Rectal smooth muscle tissue (tissue), 1 donor: ENCODE results near the gene NSUN4.

Source experiments
- H3K27ac ChIP-seq: one replicate; pipeline ENCODE4 v1.7.0; 2013; ENCODE audit warnings: low read depth, low read length, inconsistent platforms
- H3K27me3 ChIP-seq: one replicate; pipeline ENCODE4 v1.7.0; 2013; ENCODE audit warnings: low read length; ENCODE audit not compliant: control insufficient read depth, insufficient read depth
- H3K36me3 ChIP-seq: one replicate; pipeline ENCODE4 v1.7.0; 2013; ENCODE audit warnings: low read length; ENCODE audit not compliant: control insufficient read depth, insufficient read depth
- H3K4me1 ChIP-seq: one replicate; pipeline ENCODE4 v1.7.0; 2013; ENCODE audit warnings: low read length; ENCODE audit not compliant: control insufficient read depth, insufficient read depth
- H3K4me3 ChIP-seq: one replicate; pipeline ENCODE4 v1.7.0; 2013; ENCODE audit warnings: low read length
- H3K9ac ChIP-seq: one replicate; pipeline ENCODE4 v1.7.0; 2013; ENCODE audit warnings: low read length

NSUN4 gene

GRCh38 chr1:46393510-46393909, 52.9 kb downstream of the NSUN4 start:
- no peak overlapping the region for H3K27ac ChIP-seq

GRCh38 chr1:46394108-46394871, 53.7 kb downstream of the NSUN4 start, which contains the start of gene FAAH:
TSS of gene FAAH (plus strand) at chr1:46394317. CDS start at chr1:46394349, 32 bp downstream.
- peak within 1 kb of the TSS; percentile 3 for H3K9ac ChIP-seq
- H3K4me3 ChIP-seq, result peak within 1 kb of the TSS; percentile 67
- no peak within 1 kb of the TSS for H3K27ac ChIP-seq
- H3K4me1 ChIP-seq, result no peaks in the 10 kb centered on the region
- H3K27me3 ChIP-seq, result no peaks in the 10 kb centered on the region
- no peaks in the 10 kb centered on the region for H3K36me3 ChIP-seq

More at GRCh38 chr1:46393510-46393909, 52.9 kb downstream of the NSUN4 start:
- Histone ChIP-seq H3K4me1 (no peaks in the 10 kb centered on the region), H3K9ac (no peak overlapping the region), H3K4me3 (no peak overlapping the region), H3K27me3 (no peaks in the 10 kb centered on the region), H3K36me3 (no peaks in the 10 kb centered on the region)

- no peak overlapping the region for H3K27ac ChIP-seq
- H3K4me3 ChIP-seq, result peak overlapping the region; percentile 67
Measured at GRCh38 chr1:46394872-46395465, 54.4 kb downstream of the NSUN4 start.

DNA sequence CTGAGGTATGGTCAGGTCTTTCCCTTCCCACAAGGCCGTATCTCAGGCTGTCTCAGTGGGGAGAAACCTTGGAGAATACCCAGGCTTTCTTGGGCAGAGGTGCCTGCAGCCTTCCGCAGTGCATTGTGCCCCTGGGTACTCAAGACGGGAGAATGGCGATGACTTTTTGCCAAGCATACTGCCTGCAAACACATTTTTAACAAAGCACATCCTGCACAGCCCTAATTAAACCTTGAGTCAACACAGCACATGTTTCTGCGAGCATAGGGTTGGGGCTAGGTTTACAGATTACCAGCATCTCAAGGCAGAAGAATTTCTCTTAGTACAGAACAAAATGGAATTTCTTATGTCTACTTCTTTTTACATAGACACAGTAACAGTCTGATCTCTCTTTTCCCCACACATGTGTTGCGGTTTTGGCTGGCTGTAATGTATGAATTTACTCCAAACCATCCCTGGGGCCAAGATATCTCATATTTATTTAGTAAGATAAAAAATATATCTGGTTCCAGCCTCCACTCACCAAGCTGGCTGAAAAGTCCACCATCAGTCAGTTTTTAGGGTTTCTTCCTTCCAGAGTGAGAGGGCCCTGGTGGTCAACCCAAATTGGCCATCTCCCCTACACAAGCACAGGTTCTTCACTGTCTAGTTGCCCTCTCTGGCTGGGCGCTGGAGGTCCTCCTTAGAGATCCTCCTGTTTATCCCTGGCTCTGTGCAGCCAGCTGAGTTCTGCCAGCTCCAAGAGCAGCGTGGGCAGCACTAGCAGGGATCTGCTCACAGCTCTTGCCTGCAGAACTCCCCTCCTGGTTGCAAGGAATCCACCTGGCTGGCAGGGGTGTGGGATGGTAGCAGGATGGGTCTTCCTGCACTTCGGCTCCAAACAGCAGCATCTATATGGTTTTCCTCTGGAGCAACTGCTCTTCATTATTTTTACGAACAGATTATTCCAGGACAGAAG, 56.1 kb downstream of the NSUN4 start:
- H3K4me3 ChIP-seq, result no peak overlapping the region
- no peaks in the 10 kb centered on the region for H3K36me3 ChIP-seq
- no peak overlapping the region for H3K9ac ChIP-seq
- no peaks in the 10 kb centered on the region for H3K4me1 ChIP-seq
- no peak overlapping the region for H3K27ac ChIP-seq
- no peaks in the 10 kb centered on the region for H3K27me3 ChIP-seq

More at GRCh38 chr1:46394872-46395465, 54.4 kb downstream of the NSUN4 start:
- Histone ChIP-seq H3K36me3 (no peaks in the 10 kb centered on the region), H3K4me1 (no peaks in the 10 kb centered on the region), H3K9ac (peak overlapping the region; percentile 3), H3K27me3 (no peaks in the 10 kb centered on the region)

DNA sequence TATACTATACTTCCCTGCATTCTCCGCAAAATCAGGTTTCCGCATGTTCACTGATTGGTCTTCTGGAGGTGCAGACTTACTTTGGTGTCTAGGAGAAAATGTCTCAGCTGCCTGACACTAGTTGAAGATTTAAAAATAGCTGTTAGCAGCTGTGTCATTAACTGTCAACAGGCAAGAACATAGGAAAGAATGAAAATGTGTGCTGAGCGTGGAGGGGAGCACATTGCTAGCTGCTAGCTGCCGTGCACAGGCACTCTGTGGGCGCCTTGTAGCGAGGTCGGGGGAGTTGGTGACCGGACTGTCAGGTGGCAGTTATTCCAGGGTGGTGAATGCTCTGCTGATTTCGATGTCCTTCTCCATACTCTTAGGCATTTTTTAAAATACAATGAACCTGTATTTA, 58.7 kb downstream of the NSUN4 start:
- Histone ChIP-seq H3K27ac (no peak overlapping the region), H3K27me3 (no peaks in the 10 kb centered on the region), H3K9ac (no peak overlapping the region), H3K36me3 (no peaks in the 10 kb centered on the region), H3K4me1 (no peaks in the 10 kb centered on the region), H3K4me3 (no peak overlapping the region)

- Histone ChIP-seq H3K4me1 (no peaks in the 10 kb centered on the region), H3K27ac (no peak overlapping the region), H3K4me3 (no peak overlapping the region), H3K9ac (no peak overlapping the region), H3K27me3 (no peaks in the 10 kb centered on the region), H3K36me3 (no peaks in the 10 kb centered on the region)
Measured at GRCh38 chr1:46400421-46400820, 59.8 kb downstream of the NSUN4 start.

GRCh38 chr1:46401154-46401913, 60.7 kb downstream of the NSUN4 start:
- no peak overlapping the region for H3K4me3 ChIP-seq
- H3K27me3 ChIP-seq, result no peaks in the 10 kb centered on the region
- H3K27ac ChIP-seq, result no peak overlapping the region
- no peaks in the 10 kb centered on the region for H3K4me1 ChIP-seq
- no peak overlapping the region for H3K9ac ChIP-seq
- no peaks in the 10 kb centered on the region for H3K36me3 ChIP-seq

- Histone ChIP-seq H3K36me3 (no peaks in the 10 kb centered on the region), H3K4me3 (peak overlapping the region; percentile 16), H3K9ac (no peak overlapping the region), H3K4me1 (no peaks in the 10 kb centered on the region), H3K27me3 (no peaks in the 10 kb centered on the region), H3K27ac (no peak overlapping the region)
Measured at GRCh38 chr1:46401964-46402626, 61.5 kb downstream of the NSUN4 start.

- no peaks in the 10 kb centered on the region for H3K27me3 ChIP-seq
- no peaks in the 10 kb centered on the region for H3K36me3 ChIP-seq
- H3K4me1 ChIP-seq, result no peaks in the 10 kb centered on the region
- no peak overlapping the region for H3K27ac ChIP-seq
- no peak overlapping the region for H3K4me3 ChIP-seq
- H3K9ac ChIP-seq, result no peak overlapping the region
Measured at GRCh38 chr1:46403916-46404315, 63.3 kb downstream of the NSUN4 start.

- no peaks in the 10 kb centered on the region for H3K4me1 ChIP-seq
- H3K4me3 ChIP-seq, result no peak overlapping the region
- no peaks in the 10 kb centered on the region for H3K27me3 ChIP-seq
- no peak overlapping the region for H3K9ac ChIP-seq
- no peak overlapping the region for H3K27ac ChIP-seq
- no peaks in the 10 kb centered on the region for H3K36me3 ChIP-seq
Measured at GRCh38 chr1:46404482-46405196, 64.0 kb downstream of the NSUN4 start.

- Histone ChIP-seq H3K4me1 (no peaks in the 10 kb centered on the region), H3K27me3 (no peaks in the 10 kb centered on the region), H3K9ac (no peak overlapping the region), H3K27ac (no peak overlapping the region), H3K36me3 (no peaks in the 10 kb centered on the region), H3K4me3 (no peak overlapping the region)
Measured at GRCh38 chr1:46405197-46405555, 64.6 kb downstream of the NSUN4 start.
